NOMO-1 treated with DMSO at 0.1 percent for 48 hours (cell line): ENCODE data around the gene STIMATE.

Experiments
- DNase-seq: peaks from one replicate; lab custom pipeline; 2025; ENCODE audit not compliant: unreplicated experiment; lab: John Stamatoyannopoulos, UW

Gene STIMATE

DNA sequence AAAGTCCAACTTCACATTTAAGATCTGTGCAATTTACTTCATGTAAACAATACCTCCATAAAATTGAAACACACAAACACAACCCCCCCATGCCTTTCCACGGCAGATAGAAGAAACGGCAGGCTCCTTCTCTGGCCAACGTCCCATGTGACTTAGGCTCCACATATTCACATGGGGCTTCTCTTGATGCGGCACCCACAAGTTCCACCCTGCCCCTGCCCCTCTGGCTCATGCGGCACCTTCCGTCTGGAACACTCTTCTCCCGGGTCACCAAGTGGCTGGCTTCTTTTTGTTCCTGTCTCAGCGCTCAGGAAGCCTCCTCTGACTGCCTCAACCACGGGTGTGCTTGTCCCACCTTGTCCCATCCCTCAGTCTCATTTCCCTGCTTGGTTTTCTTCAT lies 25.6 kb downstream of the STIMATE start:
- no peak for DNase-seq

DNA sequence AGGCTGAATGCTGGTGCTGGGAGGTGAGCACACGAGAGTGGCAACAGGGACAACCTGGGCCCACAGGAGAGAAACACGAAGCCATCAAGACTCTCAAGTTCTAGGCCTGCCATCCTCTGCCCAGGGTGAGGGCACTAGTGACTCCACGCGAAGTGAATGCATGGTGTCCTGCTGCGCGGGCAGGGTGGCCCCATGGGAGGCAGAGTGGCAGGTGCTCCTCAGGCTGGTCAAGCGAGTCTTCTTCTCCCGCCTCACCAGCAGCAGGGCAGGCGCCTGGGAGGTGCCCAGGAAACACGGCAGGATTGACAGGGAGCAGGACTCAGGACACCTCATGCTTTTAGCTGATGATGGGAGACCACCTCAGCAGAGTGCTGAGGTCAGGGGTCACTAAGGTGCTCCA lies 26.9 kb downstream of the STIMATE start:
- DNase-seq, result no peak

DNA sequence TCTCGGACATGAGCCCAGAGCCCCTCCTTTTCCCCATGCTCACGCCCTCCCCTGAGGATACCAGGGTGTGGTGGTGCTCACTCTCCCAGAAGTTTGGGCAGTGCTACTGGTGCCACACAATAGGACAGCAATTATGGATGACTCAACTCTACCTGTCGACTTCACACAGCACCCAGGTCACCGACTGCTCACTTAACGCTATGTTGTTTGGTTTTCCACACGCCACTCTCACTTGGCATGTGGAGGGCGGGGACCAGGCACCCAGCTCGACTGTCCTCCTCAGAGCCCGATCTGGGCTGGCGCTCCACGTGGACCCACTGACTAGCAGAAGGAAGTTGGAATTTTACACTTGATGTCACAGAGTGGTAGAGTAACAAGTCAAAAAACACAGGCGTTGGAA lies 30.9 kb downstream of the STIMATE start:
- no peak for DNase-seq

DNA sequence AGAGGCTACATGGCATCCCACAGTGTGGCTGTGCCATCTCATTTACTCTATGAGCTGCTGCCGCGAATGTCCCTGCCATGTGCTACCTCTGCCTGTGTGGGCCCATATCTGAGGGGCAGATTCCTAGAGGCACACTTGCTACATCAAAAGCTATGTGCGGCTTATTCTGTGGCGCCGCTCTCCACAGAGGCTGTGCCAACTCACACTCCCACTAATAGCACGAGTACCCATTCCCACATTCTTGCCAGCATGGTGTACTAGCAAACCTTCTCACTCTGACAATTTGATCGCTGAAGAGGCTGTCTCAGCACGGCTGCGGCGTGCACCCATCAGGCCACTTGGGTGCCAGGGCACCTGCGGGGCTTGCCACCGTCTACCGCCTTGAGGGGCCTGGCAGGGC lies 31.4 kb downstream of the STIMATE start:
- DNase-seq, result no peak

DNA sequence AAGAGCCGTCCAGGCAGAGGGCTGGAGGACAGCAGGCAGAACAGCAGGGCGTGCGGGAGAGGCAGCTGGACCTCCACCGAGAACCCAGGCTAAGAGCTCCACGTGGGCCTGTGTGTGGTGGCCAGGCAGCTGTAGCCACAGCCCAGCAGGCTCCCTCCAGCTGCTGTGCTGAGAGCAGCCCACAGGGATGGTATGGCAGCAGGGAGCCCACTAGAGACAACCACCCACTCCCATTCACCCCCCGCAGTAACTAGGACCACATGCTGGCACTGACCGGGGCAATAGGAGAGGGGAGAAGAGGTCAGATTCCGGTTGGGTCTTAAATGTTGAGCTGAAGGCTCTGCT lies 37.0 kb downstream of the STIMATE start:
- DNase-seq, result no peak

DNA sequence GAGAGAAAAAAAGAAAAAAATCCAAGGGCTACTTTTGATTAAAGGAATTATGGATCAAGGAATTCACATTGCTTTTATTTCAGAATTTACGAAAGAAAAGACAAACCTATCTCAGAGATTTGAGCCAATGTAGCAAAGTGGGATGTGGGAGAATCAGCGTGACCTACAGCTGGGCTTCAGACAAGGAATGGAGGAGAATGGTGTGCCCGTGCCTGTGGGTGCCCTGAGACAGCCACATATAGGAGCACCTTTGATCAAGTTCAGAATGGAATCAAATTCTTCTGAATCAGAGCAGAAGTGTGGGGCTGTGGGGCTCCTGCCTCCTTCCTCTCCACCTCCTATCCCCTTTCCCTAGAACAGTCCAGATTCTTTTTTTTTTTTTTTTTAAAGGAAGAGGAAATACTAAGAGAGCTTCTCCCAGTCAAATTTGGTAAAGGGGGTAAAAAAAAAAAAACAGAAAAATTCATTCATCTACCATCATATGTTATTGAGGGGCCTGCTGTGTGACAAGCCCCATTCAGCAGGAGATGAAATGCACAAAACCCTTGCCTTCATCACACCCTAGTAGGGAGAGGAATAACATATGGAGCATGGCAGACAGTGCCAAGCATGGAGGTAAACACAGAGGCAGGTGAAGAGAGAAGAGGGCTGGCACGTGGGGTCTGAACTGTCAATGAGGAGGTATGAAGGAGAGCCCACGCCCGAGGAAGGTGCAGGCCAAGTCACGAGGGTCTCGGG lies 37.5 kb downstream of the STIMATE start:
- DNase-seq, result no peak

DNA sequence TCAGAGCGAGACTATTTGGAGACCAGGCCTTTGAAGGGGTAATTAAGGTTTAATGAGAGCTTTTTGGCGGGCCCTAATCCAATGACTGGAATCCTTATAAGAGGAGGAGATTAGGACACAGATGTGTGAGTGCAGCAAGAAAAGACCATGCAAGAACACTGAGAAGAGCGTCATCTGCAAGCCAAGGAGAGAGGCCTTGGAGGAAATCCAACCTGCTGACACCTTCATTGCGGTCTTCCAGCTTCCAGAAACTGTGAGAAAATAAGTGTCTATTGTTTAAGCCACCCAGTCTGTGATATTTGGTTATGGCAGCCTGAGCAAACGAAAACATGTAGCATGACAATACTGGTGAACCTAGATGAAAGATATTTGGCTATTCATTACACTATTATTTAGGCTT lies 39.5 kb downstream of the STIMATE start:
- no peak for DNase-seq

DNA sequence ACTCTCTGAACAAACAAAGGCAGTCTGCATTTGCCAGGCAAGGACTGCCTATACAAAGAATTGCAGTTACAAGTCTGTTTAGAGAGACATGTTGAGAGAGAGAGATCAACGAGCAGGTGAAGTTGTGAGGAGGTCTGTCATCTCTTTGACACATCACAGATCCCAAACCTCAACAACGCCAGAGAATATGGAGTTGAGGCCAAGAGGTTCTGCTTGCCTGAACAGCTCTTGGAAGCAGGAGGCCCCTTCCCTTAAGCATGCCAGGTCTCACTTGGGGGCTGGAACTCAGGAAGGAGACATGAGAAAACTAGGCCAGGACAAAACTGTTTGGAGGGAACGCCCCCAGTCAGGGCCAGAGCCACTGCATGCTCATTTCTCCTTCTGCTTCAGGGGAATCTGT lies 40.2 kb downstream of the STIMATE start:
- DNase-seq, result no peak

DNA sequence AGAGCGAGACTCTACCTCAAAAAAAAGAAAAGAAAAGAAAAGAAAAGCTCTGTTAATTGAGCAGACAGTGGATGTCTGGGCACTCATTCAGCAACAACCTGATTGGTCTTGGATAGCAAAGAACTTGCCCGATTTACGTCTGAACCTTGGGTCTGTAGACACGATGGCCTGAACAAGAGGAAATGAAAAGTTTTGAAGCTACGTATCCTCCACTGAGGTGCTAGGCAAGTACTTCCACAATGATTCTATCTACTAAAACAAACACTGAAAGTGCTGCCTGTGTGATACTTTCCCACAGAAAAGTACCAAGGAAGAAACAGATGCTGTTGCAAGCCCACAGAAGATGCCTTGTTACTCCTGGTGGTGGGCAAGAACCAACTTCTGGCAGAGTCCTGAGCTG lies 40.7 kb downstream of the STIMATE start:
- no peak for DNase-seq

DNA sequence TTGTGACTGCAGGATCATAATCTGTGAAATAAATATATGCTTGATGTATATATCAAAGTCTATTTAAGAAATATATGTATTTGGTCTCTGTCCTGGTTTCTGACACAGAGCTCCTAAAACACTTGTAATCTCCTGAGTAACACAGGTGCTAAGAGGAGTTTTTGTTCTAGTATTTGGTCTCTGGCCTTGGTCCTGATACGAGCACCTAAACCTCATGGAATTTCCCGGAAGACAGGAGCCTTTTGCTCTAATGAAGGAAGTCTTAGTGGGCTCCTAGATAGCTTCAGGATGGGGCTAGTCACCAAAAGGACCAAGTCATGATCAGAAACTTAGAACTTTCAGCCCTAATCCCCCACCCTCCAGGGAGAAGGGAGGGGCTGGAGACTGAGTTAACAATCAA lies 43.3 kb downstream of the STIMATE start:
- no peak for DNase-seq

DNA sequence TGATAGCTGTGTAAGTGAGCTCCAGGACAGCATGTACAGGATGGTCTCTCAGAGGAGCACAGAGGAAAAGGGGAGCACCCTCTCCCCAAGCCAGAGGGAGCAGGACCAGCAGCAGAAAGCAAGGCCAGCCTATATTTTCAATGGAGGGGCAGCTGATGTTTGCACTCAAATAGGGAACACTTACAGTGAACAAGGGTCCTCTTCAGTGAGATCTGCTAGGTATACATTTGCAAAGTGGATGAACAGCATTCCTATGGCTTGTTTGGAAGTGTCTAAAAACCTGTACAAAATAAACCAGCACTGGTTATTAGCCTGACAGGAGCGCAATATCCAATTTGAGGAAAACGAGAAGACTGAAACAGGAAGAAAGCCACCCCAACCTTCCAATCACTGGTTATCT lies 44.9 kb downstream of the STIMATE start:
- DNase-seq, result no peak

DNA sequence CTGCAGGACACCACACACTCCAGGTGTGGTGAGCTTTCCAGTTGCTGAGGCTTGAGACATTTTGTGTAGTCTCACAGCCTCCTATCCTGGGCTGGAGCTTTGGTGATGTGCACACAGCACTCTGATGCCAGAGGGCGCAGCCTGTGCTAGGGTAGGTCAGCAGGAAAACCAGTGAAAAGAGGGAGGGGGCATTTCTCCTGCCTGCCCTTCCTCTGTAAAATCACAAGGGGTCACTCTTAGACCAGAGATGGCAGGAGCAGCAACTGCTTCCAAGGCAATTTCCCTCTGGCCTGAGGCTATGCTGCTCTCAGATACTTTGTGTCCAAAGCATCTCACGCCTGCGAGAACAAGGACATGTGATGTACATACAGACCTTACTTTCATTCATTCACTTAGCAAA lies 46.0 kb downstream of the STIMATE start:
- peak; percentile 33 for DNase-seq

DNA sequence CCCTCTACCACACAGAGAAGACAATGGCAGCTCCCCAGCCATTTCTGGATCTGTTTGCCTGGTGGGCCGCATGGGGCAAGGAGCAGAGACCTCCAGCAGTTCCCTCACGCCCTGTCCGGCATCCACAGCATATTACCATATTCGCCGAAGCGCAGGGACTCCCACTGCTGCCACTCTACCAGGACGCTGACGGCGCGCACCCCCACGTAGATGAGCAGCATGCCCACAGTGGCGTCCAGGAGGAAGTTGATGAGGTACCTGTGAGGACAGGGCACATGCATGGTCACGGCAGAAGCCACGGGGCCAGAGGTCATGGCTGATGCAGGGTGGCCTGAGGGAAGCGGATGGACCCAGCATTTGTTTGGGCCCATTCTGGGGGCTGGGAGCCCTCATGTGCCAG lies 47.7 kb downstream of the STIMATE start:
- DNase-seq, result no peak

DNA sequence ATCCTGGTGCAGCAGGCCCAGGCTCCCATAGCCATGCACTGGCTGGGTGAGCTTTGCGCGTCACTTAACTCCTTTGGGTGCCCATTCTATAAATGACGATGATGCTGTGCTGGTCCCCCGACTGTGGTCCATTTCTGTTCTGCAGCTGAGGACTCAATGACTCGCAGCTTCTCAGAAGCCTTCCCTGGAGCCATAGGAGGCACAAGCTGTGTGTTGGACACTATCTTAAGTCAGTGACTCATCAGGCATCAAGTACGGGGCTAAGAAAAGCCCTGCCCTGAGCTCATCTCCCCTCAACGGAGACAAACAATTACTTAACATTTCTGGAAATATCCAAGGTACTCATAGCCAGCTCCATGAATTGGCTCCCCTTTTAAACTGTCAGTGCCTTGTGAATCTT lies 48.7 kb downstream of the STIMATE start:
- DNase-seq, result no peak

DNA sequence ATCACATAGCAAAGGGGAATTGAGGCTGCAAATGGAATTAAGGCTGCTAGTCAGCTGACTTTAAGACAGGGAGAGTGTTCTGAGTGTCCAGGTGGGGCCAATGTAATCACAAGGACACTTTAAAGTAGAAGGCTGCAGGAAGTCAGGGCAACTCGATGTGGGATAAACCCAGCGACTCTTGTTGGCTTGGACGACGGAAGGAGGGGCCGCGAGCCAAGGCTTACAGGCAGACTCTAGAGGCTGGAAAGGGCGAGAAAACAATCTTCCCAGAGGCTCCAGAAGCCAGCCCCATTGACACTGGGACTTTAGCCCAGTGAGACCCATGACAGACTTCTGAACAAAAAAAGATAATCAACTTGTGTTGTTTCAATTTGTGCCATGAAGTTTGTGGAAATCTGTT lies 49.6 kb downstream of the STIMATE start:
- DNase-seq, result no peak

DNA sequence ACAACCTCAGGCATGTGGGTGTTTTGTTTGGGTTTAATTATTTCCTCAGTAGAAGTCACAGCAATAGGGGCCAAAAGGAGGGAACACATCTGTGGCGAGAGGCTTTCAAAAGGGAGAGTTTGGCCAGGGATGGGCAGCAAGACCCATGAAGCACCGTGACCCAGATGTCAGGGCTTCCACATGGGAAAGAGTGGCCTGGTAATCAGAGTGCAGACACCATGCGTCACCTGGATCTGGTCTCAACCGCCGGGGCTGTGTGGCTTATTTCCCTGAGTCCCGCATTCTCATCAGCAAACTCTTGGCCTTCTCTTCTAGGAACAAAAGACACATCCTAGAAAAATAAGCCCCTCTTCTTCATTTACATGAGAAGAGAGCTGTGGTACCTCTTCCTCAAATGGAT lies 50.1 kb downstream of the STIMATE start:
- DNase-seq, result no peak

DNA sequence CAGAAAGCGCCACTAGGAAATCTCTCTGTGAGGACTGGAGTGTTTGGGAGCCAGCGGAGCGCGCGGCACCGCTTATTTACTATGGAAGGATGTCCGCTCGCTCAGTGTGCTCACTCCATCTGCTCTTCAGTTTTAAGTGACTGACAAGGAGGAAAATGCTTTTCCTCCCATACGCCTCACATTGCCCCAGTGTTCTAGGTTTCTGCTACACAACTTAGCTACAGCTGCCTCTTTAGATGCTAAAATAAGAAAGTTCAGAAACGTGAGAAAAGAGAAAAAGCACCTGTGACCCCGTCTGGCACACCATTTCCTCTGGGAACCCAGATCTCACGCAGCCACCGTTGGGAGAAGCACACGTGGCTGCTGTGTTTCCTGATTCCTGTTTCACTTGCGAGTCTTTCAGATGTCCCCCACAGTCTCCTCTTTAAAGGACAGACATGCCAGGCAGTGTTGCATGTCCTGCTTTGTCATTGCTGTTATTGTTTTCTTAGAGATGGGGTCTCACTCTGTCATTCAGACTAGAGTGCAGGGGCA lies 50.8 kb downstream of the STIMATE start:
- no peak for DNase-seq

DNA sequence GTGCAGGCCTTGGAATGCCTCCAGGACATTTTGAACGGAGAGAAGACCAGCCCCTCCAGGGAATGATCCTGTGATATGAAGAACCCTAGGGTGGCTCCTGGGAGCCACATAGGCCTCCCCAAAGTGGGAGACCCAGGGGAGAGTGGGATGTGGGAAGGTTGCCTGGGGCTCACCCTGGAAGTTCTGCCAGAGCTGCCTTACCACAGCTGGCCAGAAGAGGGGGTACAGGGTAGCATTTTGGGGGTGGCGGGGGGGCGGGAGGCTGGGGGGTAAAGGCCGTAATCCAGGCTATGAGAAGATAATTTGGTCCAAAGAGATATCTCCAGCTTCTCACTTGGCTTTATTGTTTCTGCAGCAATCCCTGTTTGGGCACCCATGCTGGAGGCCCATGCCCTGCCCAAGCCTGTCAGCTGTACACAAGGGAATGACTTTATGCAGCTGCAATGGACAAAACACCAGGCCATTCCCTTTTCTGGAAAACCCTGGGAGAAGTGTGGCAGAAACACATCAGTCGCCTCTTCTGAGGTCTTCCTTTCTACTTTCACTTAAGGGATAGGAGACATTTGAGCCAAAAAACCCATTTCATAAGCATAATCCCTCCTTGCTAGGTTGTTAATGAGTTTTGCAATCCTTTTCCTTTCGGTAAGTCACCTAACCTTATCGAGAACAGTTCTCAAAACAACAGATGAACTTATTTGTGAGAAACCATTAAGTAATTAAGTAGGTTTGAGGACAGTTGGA lies 51.5 kb downstream of the STIMATE start:
- DNase-seq, result no peak

DNA sequence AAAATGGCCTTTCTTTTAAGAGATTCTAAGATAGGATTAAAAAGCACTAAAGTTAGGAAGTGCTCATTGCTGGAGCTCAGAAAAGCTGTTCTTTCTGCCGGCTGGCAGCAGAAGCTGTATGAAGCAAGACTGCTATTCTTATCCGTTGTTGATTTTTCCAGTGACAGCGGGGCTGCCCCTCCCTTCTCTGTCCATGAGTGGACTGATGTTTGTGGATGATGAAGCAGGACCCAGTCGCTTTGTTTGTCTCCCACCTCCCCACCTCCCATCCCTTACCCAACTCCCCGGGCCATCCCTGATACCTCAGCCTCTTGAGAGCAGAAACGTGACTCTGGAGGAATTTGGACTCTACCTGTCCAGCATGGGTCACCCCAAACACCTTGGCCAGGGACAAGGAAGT lies 52.2 kb downstream of the STIMATE start:
- DNase-seq, result peak; percentile 50

DNA sequence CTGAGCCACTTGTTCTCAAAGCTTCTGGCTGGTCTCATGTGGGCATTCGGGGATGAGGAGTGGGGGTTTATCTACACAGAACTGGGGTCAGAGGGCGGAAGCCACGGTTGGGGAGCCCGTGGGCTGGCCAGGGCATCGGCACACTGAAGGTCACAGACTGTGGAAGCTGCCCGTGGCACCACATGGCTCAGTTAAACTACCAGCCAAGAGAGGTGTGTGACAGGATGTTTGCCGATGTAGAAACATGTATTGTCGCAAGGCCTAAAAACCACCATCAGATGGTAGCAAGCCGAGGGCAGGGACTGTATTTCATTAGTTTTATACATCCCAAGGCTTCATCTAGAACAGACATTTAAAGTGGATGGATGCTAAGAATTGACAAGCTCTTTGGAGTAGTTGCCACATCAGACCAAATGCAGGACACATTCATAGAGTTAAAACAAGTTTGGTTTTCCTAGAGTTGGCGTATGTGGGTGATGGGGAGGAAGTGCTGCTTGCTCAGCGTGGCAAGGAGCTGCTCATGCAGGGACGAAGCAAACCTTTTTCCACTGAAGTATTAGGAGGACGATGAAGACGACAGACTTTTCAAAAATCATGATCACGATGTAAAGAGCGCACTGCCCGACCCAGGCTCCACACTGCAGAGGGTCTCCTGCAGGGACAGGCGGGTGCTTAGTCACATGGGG lies 52.9 kb downstream of the STIMATE start:
- peak; percentile 46 for DNase-seq

DNA sequence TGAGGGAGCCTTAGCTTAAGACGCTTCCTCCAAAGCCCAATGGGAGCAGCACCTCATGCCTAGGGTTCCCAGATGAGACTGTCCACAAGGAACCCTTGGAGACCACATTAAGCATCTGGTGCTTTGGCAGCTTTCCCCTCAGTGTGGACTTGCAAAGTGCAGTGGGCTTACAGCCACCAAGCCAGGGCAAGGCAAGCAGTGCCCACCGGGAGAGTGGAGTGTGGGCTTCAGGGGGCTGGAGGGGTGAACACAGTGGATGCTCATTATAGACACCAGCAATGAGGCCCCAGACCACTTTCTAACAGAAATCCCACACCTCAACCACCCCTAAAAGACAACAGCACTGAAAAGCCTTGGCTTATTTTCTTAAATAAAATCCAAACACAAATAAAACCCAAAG lies 53.5 kb downstream of the STIMATE start:
- DNase-seq, result no peak
